Limb (tissue), 2 donors: Measurements from ENCODE around the gene HOXB1.

Experiments
- DNase-seq, 2 donors: peaks; one replicate each; pipeline ENCODE4 v3.0.0-alpha.2; 2016; ENCODE audit errors: extremely low spot score in 2 of 2

HOXB1 gene

GRCh38 chr17:48567646-48568354 is 37.0 kb upstream of the HOXB1 start:
- DNase-seq: no peak

GRCh38 chr17:48567209-48567608 is 36.4 kb upstream of the HOXB1 start:
- no peak for DNase-seq

GRCh38 chr17:48566717-48567116 is 35.9 kb upstream of the HOXB1 start:
- DNase-seq: no peak

GRCh38 chr17:48565925-48566710 is 35.3 kb upstream of the HOXB1 start:
- no peak for DNase-seq

GRCh38 chr17:48565022-48565554 is 34.3 kb upstream of the HOXB1 start:
- peak in 1 of 2 donors; percentile 57 for DNase-seq

- peak in 1 of 2 donors; percentile 66 for DNase-seq
Measured at GRCh38 chr17:48564188-48565021, 33.6 kb upstream of the HOXB1 start.

GRCh38 chr17:48563867-48564187 is 33.0 kb upstream of the HOXB1 start:
- peak in 1 of 2 donors; percentile 59 for DNase-seq

GRCh38 chr17:48563385-48563838 is 32.6 kb upstream of the HOXB1 start:
- DNase-seq: peak in 1 of 2 donors; percentile 61

- no peak for DNase-seq
Measured at GRCh38 chr17:48562934-48563333, 32.1 kb upstream of the HOXB1 start.

- DNase-seq: no peak
Measured at GRCh38 chr17:48561884-48562810, 31.3 kb upstream of the HOXB1 start.

GRCh38 chr17:48559840-48560817 is 29.3 kb upstream of the HOXB1 start:
- DNase-seq: no peak

GRCh38 chr17:48559122-48559839 is 28.5 kb upstream of the HOXB1 start:
- DNase-seq: no peak

- DNase-seq: no peak
Measured at GRCh38 chr17:48558831-48559121, 28.0 kb upstream of the HOXB1 start.

GRCh38 chr17:48558057-48558830 is 27.4 kb upstream of the HOXB1 start:
- peak in 1 of 2 donors; percentile 45 for DNase-seq

- DNase-seq: peak in 1 of 2 donors; percentile 38
Measured at GRCh38 chr17:48556576-48557401, 26.0 kb upstream of the HOXB1 start.

GRCh38 chr17:48556229-48556575 is 25.4 kb upstream of the HOXB1 start:
- peak in 1 of 2 donors; percentile 41 for DNase-seq
